Kidney (tissue), 14 donors: ENCODE data around the gene CCDC7. TPM values are rescaled to one million over a fixed set of nuclear protein-coding genes. Genes with fewer than 3 reads are reported as not detected.

Source experiments
- DNase-seq, 5 donors: peaks; one replicate each; pipeline ENCODE4 v3.0.0-alpha.2; 2013 to 2020
- FAIRE-seq: peaks from 2 replicates; lab custom pipeline; 2012; peaks lifted over from hg19 to GRCh38; lab: Jason Lieb, UNC
- H3K27ac ChIP-seq, 2 donors: one replicate each; pipeline ENCODE4 v1.7.0; 2013; ENCODE audit warnings: low read depth in 2 of 2, low read length in 2 of 2, inconsistent platforms in 1 of 2
- H3K27me3 ChIP-seq: one replicate; pipeline ENCODE4 v1.7.1; 2013; ENCODE audit warnings: low read length, inconsistent platforms; ENCODE audit not compliant: control insufficient read depth, insufficient read depth
- H3K36me3 ChIP-seq, 3 donors: one replicate each; pipeline versions ENCODE4 v1.7.0 to v1.7.1; 2013; ENCODE audit warnings: low read length in 3 of 3, control low read depth in 1 of 3, inconsistent platforms in 1 of 3; ENCODE audit not compliant: insufficient read depth in 3 of 3, control insufficient read depth in 2 of 3
- H3K4me1 ChIP-seq, 3 donors: one replicate each; pipeline versions ENCODE4 v1.7.0 to v1.7.1; 2013; ENCODE audit warnings: low read length in 3 of 3, inconsistent platforms in 1 of 3, low read depth in 1 of 3; ENCODE audit not compliant: control insufficient read depth in 2 of 3, insufficient read depth in 2 of 3
- H3K4me3 ChIP-seq, 3 donors: one replicate each; pipeline versions ENCODE4 v1.7.0 to v1.8.1; 2013; ENCODE audit warnings: low read length in 3 of 3, control low read depth in 1 of 3, inconsistent platforms in 1 of 3
- H3K9ac ChIP-seq, 3 donors: one replicate each; pipeline versions ENCODE4 v1.7.0 to v1.7.1; 2013; ENCODE audit warnings: low read length in 3 of 3, control low read depth in 1 of 3, inconsistent platforms in 1 of 3
- H3K9me3 ChIP-seq, 3 donors: one replicate each; pipeline versions ENCODE4 v1.7.0 to v1.7.1; 2013; ENCODE audit warnings: low read length in 3 of 3, control low read depth in 1 of 3, inconsistent platforms in 1 of 3; ENCODE audit not compliant: control insufficient read depth in 2 of 3, insufficient read depth in 1 of 3
- CTCF ChIP-seq: IDR thresholded peaks from 3 replicates; pipeline ENCODE4 v1.5.1; 2012; ENCODE audit warnings: mild to moderate bottlenecking, moderate library complexity, borderline replicate concordance; ENCODE audit not compliant: insufficient read depth; ENCODE audit errors: extremely low read depth
- intact Hi-C: fragments of 100-400 bp; cut with DNase I; formaldehyde crosslinking; loops from one replicate; pipeline ENCODE4 v1.11.1; 2022
- polyA plus RNA-seq: library from polyadenylated mRNA; stranded (reverse); fragments of 350-450 nt; fragmentation: Illumina TruSeq; extraction: RNeasy Lipid Tissue Mini Kit (QIAGEN cat#74804); gene quantifications from one replicate; pipeline ENCODE4 v1.2.3, GENCODE V29; 2014; ENCODE audit warnings: low read depth, low replicate concordance; ENCODE audit not compliant: insufficient read depth
- total RNA-seq: library from RNA; stranded (reverse); fragmentation: NEBNext Ultra II Directional; extraction: Animal tissue kit (Norgen Biotek cat#: 25700); gene quantifications from one replicate; pipeline ENCODE4 v1.2.1, GENCODE V29; 2021
- donor health status: control.
- donor health status: control.
- donor health status: control.
- donor health status: control.
- donor health status: control.
- donor health status: DM: yes; HTN: yes; CAD: no.
- donor health status: Normal renal cell carcinoma (clear cell type).

Gene CCDC7
- total and polyA plus RNA-seq, 2 donors from 2014 or later: 0.84 to 28.0 TPM

GRCh38 chr10:32773105-32773504 is 327.2 kb downstream of the CCDC7 start:
- intact Hi-C loops: no loop called here
- Histone ChIP-seq H3K27me3 (no peaks in the 10 kb centered on the region), H3K4me3 (no peak overlapping the region), H3K27ac (no peak overlapping the region), H3K4me1 (no peaks in the 10 kb centered on the region), H3K9me3 (peaks cover 0 to 19% (median 15%) of the 10 kb centered on the region in 3 donors), H3K36me3 (no peaks in the 10 kb centered on the region), H3K9ac (no peak overlapping the region)
- DNase-seq (no peak), FAIRE-seq (no peak)
- TF ChIP-seq CTCF: no peak

GRCh38 chr10:32786968-32787367 is 341.0 kb downstream of the CCDC7 start:
- no peak for FAIRE-seq
- Histone ChIP-seq H3K4me1 (no peaks in the 10 kb centered on the region), H3K27ac (no peak overlapping the region), H3K9ac (no peak overlapping the region), H3K9me3 (peaks cover 0 to 6% (median 0%) of the 10 kb centered on the region in 3 donors), H3K27me3 (no peaks in the 10 kb centered on the region), H3K4me3 (no peak overlapping the region), H3K36me3 (no peaks in the 10 kb centered on the region)
- intact Hi-C loops: no loop called here
- no peak for TF ChIP-seq CTCF
- DNase-seq: no peak

- Histone ChIP-seq H3K36me3 (no peaks in the 10 kb centered on the region), H3K9ac (no peak overlapping the region), H3K4me3 (no peak overlapping the region), H3K4me1 (no peaks in the 10 kb centered on the region), H3K27me3 (no peaks in the 10 kb centered on the region), H3K9me3 (peaks cover 0 to 6% (median 0%) of the 10 kb centered on the region in 3 donors), H3K27ac (no peak overlapping the region)
- DNase-seq: no peak
- intact Hi-C loops: no loop called here
- TF ChIP-seq CTCF: no peak
- FAIRE-seq: no peak
These were observed 341.8 kb downstream of the CCDC7 start for GRCh38 chr10:32787690-32788284.

GRCh38 chr10:32788359-32788758 is 342.4 kb downstream of the CCDC7 start:
- Histone ChIP-seq H3K27ac (no peak overlapping the region), H3K36me3 (no peaks in the 10 kb centered on the region), H3K9me3 (peaks cover 0 to 6% (median 0%) of the 10 kb centered on the region in 3 donors), H3K27me3 (no peaks in the 10 kb centered on the region), H3K4me3 (no peak overlapping the region), H3K4me1 (no peaks in the 10 kb centered on the region), H3K9ac (no peak overlapping the region)
- intact Hi-C loops: no loop called here
- DNase-seq (no peak), FAIRE-seq (no peak)
- no peak for TF ChIP-seq CTCF
